ENCODE measurements around the gene CHST12. TPM values are rescaled to one million over a fixed set of nuclear protein-coding genes. Genes with fewer than 3 reads are reported as not detected.
"Not testable (repeated sequence)": the region's sequence is repeated elsewhere in the genome, so short reads cannot be mapped to it uniquely, and the experiment has no call there.

Gene CHST12
- total and polyA plus RNA-seq, 7 donors = 6.6 to 12.0 (median 8.2) TPM

GRCh38 chr7:2387897-2388636 is 15.3 kb upstream of the CHST12 start:
- Histone ChIP-seq H3K4me1 (no peaks in the 10 kb centered on the region), H3K27ac (no peak overlapping the region), H3K9me3 (no peaks in the 10 kb centered on the region), H3K4me3 (no peak overlapping the region), H3K27me3 (ENCODE audit: insufficient read depth in 3 of 3, low read length in 2 of 3) (no peaks in the 10 kb centered on the region), H3K36me3 (ENCODE audit: insufficient read depth in 1 of 2, low read depth in 1 of 2) (no peaks in the 10 kb centered on the region)
- WGBS, 3 donors = 81 to 93% (median 88%) methylated on average over 29 to 31 of the region's 31 CpGs
- intact Hi-C loops (cut with DNase I) = no loop called here
- no peak for TF ChIP-seq CTCF (IDR thresholded peaks at IDR 0.05)
- peak; percentile 41 to 58 (median 54) for ATAC-seq
- DNase-seq = peak in 1 of 2 donors; percentile 67

- Histone ChIP-seq H3K4me3 (no peak overlapping the region), H3K27me3 (ENCODE audit: insufficient read depth in 3 of 3, low read length in 2 of 3) (no peaks in the 10 kb centered on the region), H3K36me3 (ENCODE audit: insufficient read depth in 1 of 2, low read depth in 1 of 2) (no peaks in the 10 kb centered on the region), H3K9me3 (no peaks in the 10 kb centered on the region), H3K4me1 (no peaks in the 10 kb centered on the region), H3K27ac (no peak overlapping the region)
- ATAC-seq = no peak
- intact Hi-C loops (cut with DNase I) = no loop called here
- DNase-seq = peak in 1 of 2 donors; percentile 32
- TF ChIP-seq CTCF (IDR thresholded peaks at IDR 0.05) = no peak
- WGBS, 3 donors = 93 to 94% (median 93%) methylated on average over 4 to 5 of the region's 5 CpGs
These were observed 14.8 kb upstream of the CHST12 start for GRCh38 chr7:2388637-2388954.

- H3K27ac ChIP-seq; H3K27me3 ChIP-seq (ENCODE audit: insufficient read depth in 3 of 3, low read length in 2 of 3); H3K9me3 ChIP-seq; H3K4me3 ChIP-seq; intact Hi-C loops (cut with DNase I); DNase-seq; H3K4me1 ChIP-seq; H3K36me3 ChIP-seq (ENCODE audit: insufficient read depth in 1 of 2, low read depth in 1 of 2): not testable (repeated sequence)
- WGBS, 3 donors = 33 to 47% (median 43%) methylated on average over 16 of the region's 16 CpGs
- ATAC-seq = peak in 3 of 4 donors; percentile 23 to 43 (median 28)
These were observed 13.2 kb upstream of the CHST12 start for GRCh38 chr7:2390020-2390816.

GRCh38 chr7:2393706-2394105 is 9.7 kb upstream of the CHST12 start:
- H3K4me3 ChIP-seq = no peak overlapping the region
- H3K9me3 ChIP-seq = no peaks in the 10 kb centered on the region
- 31 to 33% (median 33%) methylated on average over 12 of the region's 12 CpGs for WGBS, 3 donors
- H3K36me3 ChIP-seq (ENCODE audit: insufficient read depth in 1 of 2, low read depth in 1 of 2) = no peaks in the 10 kb centered on the region
- no peak for TF ChIP-seq CTCF (IDR thresholded peaks at IDR 0.05)
- intact Hi-C loops (cut with DNase I) = no loop called here
- no peaks in the 10 kb centered on the region for H3K4me1 ChIP-seq
- ATAC-seq (no peak), DNase-seq (no peak)
- no peaks in the 10 kb centered on the region for H3K27me3 ChIP-seq (ENCODE audit: insufficient read depth in 3 of 3, low read length in 2 of 3)
- no peak overlapping the region for H3K27ac ChIP-seq

GRCh38 chr7:2394566-2395082 is 8.8 kb upstream of the CHST12 start:
- no peaks in the 10 kb centered on the region for H3K27me3 ChIP-seq (ENCODE audit: insufficient read depth in 3 of 3, low read length in 2 of 3)
- intact Hi-C loops (cut with DNase I) = loop anchor here in 1 of 2 donors (5.0 kb wide), 1 partner anchor 32 kb away; no protein-coding TSS in a partner anchor
- H3K4me3 ChIP-seq = no peak overlapping the region
- WGBS, 3 donors = 91% methylated on average over 20 to 21 of the region's 21 CpGs
- H3K4me1 ChIP-seq = no peaks in the 10 kb centered on the region
- ATAC-seq (no peak), DNase-seq (no peak)
- no peak for TF ChIP-seq CTCF (IDR thresholded peaks at IDR 0.05)
- H3K36me3 ChIP-seq (ENCODE audit: insufficient read depth in 1 of 2, low read depth in 1 of 2) = no peaks in the 10 kb centered on the region
- no peaks in the 10 kb centered on the region for H3K9me3 ChIP-seq
- H3K27ac ChIP-seq = no peak overlapping the region

Data from psoas muscle (tissue), 8 donors.